ENCODE data around the gene SERPINI1.
A peak's percentile ranks its signal among the peaks of the same experiment; 100 is the strongest.

The SERPINI1 gene, protein sequence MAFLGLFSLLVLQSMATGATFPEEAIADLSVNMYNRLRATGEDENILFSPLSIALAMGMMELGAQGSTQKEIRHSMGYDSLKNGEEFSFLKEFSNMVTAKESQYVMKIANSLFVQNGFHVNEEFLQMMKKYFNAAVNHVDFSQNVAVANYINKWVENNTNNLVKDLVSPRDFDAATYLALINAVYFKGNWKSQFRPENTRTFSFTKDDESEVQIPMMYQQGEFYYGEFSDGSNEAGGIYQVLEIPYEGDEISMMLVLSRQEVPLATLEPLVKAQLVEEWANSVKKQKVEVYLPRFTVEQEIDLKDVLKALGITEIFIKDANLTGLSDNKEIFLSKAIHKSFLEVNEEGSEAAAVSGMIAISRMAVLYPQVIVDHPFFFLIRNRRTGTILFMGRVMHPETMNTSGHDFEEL

GRCh38 chr3:167735233-167736138, at the start of gene SERPINI1:
Gene SERPINI1 (plus strand): TSS chr3:167735721. CDS start chr3:167789129, 53,408 bp downstream.
- DNase-seq (ENCODE audit: low read depth) = peak; percentile 63

- peak; percentile 21 for DNase-seq (ENCODE audit: low read depth)
Observed at GRCh38 chr3:167691366-167691765, 44.2 kb upstream of the SERPINI1 start.

- DNase-seq (ENCODE audit: low read depth) = no peak
Observed at GRCh38 chr3:167694121-167694520, 41.4 kb upstream of the SERPINI1 start.

DNA sequence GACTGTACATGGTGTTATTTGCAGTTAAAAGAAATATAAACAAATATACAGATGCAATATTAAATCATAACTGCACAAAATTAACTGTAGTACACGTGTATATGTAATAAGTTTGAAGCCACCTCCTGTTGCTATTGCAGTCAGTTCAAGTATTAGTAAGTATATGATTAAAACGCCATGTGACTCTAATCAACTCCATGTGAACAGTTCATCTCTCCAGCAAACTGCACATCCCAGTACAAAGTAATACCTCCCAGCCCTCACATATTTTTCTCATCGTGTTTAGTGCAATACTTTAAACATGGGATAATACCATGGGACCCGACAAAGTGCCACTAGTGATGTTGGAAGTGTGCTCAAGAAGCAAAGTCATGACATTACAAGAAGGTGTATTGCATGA, 35.5 kb upstream of the SERPINI1 start:
- no peak for DNase-seq (ENCODE audit: low read depth)

DNA sequence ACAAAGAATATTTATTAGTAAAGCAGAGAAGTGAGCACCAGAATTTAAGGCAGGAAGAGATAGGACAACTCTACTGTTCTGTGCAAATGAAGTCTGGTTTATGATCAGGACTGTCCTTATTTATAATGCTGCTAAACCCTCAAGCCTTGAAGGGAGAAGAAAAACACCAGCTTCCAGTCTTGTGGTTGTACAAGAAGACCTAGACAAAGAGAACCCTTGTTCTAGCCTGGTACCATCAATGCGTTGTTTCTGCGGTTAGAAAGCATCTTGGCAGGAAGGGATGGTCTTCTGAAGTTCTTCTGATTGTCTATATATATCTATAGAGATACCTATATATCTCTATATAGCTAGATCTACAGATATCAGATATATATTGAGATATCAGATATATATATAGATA, 34.6 kb upstream of the SERPINI1 start:
- no peak for DNase-seq (ENCODE audit: low read depth)

GRCh38 chr3:167705840-167706239, 29.7 kb upstream of the SERPINI1 start:
- no peak for DNase-seq (ENCODE audit: low read depth)

- DNase-seq (ENCODE audit: low read depth) = no peak
Observed at GRCh38 chr3:167709690-167710089, 25.8 kb upstream of the SERPINI1 start.

GRCh38 chr3:167710552-167710951, 25.0 kb upstream of the SERPINI1 start:
- no peak for DNase-seq (ENCODE audit: low read depth)

- no peak for DNase-seq (ENCODE audit: low read depth)
Observed at GRCh38 chr3:167711439-167711838, 24.1 kb upstream of the SERPINI1 start.

DNA sequence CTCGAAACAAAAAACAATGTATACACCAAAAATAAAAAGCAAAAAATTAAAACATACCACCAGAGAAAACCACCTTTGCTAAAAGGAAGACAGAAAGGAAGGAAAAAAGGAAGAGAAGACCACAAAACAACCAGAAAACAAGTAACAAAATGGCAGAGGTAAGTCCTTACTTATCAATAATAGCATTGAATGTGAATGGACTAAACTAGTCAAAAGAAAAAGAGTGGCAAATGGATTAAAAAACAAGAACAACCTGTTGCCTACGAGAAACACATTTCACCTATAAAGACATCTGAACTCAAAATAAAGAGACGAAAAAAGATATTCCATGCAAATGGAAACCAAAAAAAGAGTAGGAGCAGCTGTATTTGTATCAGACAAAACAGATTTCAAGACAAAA, 23.1 kb upstream of the SERPINI1 start:
- no peak for DNase-seq (ENCODE audit: low read depth)

DNA sequence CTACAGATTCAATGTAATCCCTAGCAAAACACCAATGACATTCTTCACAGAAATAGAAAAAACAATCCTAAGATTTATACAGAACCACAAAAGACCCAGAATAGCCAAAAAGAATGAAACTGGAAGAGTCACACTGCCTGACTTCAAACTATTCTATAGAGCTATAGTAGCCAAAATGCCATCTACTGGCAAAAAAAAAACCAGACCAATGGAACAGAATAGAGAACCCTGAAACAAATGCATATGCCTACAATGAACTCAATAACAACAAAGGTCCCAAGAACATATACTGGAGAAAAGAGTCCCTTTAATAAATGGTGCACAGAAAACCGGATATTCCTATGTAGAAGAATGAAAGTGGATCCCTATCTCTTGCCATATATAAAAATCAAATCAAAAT, 20.6 kb upstream of the SERPINI1 start:
- DNase-seq (ENCODE audit: low read depth) = no peak

DNA sequence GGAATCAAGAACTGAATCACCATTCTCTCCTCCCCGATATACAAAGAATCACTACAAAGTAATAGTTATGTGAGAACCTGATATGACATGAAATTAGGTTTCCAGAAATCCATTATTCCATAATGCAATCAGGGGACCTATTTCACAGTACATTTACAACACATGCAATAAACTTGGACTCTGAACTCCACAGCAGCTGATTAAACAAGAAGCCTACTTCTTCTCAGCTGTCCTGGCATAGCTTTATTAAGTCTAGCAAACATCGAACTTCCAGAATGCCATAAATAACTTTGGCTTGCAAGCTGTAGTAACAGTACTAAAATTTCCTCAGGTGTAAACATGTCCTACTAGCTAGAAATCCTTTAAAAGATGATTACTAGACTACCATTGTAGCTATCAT, 18.6 kb upstream of the SERPINI1 start:
- no peak for DNase-seq (ENCODE audit: low read depth)

- DNase-seq (ENCODE audit: low read depth) = no peak
Observed at GRCh38 chr3:167718582-167718981, 16.9 kb upstream of the SERPINI1 start.

DNA sequence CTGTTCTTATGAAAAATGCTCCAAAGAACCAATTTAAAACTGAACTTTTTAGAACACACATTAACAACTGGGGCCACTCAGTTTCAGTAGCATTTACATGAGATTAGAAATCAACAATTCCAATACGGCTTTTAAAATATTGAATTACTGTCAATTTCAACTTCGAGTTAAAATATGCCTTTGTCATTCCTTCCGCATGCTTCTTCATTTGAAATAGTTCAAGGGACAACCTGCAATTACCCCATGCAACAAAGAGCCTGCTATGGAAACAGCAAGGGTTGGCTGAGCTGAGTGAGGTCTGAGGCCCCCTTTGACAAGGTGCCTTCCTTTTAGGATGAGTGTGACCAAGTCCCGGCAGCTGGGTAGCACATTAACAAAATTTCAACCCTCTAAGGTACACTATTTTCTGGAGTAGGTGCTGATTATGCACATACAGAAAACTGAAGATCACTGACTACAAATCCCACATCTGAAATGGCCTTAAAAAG, 12.5 kb upstream of the SERPINI1 start:
- DNase-seq (ENCODE audit: low read depth) = no peak

DNA sequence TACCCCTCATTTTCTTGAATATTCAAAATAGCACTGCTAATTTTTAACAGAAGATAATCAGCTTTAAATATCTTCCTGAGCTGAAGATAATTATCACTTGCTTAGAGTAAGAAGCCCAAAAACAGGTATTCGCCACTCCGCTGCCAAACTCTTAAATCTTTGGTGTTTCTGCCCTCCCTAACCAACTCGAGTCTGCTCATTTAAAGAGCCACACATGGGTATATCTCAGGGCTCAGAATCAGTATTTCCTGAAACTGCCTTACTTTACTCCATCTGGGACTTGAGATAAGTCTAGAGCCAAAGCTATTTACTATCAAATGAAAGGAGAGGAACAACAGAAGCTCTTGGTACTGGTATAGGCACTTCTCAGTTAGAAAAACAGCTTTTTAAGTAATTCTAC, 11.6 kb upstream of the SERPINI1 start:
- no peak for DNase-seq (ENCODE audit: low read depth)

- no peak for DNase-seq (ENCODE audit: low read depth)
Observed at GRCh38 chr3:167728176-167728575, 7.3 kb upstream of the SERPINI1 start.

DNA sequence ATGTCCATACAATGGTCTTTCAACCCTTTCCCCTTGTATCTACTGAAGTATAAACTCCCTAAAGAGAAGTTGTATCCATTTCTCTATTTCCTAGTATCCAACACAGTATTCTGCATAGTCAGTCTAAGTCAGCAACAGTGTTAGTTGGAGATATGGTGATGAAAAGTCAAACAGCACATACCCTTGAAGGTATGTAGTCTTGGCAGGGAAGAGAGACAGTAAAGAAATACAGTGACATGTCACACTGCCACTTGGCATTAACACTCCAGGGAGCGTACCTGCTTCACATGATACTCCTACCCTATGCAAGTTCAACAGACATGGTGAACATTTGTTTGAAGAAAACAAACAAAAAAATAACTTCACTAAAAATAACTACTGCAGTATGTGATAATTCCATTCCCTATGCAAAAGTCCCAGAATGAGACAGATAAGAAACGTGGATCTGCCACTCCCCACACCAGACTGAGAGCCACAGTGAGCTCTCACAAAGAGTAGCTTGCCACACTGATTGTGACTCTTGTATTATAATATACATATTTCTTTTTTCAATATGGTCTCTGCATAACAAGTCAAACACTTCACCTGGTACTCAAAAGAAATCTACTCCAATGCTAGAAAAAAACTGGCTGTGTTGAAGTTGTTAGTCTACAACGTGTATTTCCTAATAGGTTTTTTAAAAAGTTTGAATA, 6.7 kb upstream of the SERPINI1 start:
- no peak for DNase-seq (ENCODE audit: low read depth)

GRCh38 chr3:167729591-167729990, 5.9 kb upstream of the SERPINI1 start:
- DNase-seq (ENCODE audit: low read depth) = no peak

GRCh38 chr3:167731393-167731792, 4.1 kb upstream of the SERPINI1 start:
- no peak for DNase-seq (ENCODE audit: low read depth)

- no peak for DNase-seq (ENCODE audit: low read depth)
Observed at GRCh38 chr3:167732313-167733065, 3.0 kb upstream of the SERPINI1 start.

- DNase-seq (ENCODE audit: low read depth) = no peak
Observed at GRCh38 chr3:167733961-167734497, 1.5 kb upstream of the SERPINI1 start.
